ENCODE data around the gene OPRD1.

OPRD1 gene

GRCh38 chr1:28779751-28780408 is 32.1 kb upstream of the OPRD1 start:
- peaks cover 8% of the 10 kb centered on the region for H3K79me1 ChIP-seq (replicated peaks; ENCODE audit: low read length, poor library complexity, severe bottlenecking)
- H2AK5ac ChIP-seq (ENCODE audit: low read length, severe bottlenecking) = no peak overlapping the region
- no peak overlapping the region for H3K4me2 ChIP-seq (ENCODE audit: low read length, poor library complexity, severe bottlenecking)
- no peak overlapping the region for H3K4me3 ChIP-seq (ENCODE audit: insufficient read depth in 1 of 2, low read depth in 1 of 2, low read length in 2 of 2)
- no peak overlapping the region for H4K8ac ChIP-seq (ENCODE audit: low read length)
- H3K14ac ChIP-seq (ENCODE audit: low read length in 2 of 2) = no peak overlapping the region
- no peak overlapping the region for H2BK12ac ChIP-seq (ENCODE audit: low read length in 2 of 2)
- no peak for DNase-seq
- no peaks in the 10 kb centered on the region for H3K4me1 ChIP-seq (ENCODE audit: control insufficient read depth, insufficient read depth, low read depth, low read length)
- H2BK15ac ChIP-seq (ENCODE audit: low read depth, poor library complexity, severe bottlenecking) = no peak overlapping the region
- no peak overlapping the region for H4K91ac ChIP-seq (ENCODE audit: low read length)
- H3K23ac ChIP-seq (ENCODE audit: low read length in 2 of 2) = no peak overlapping the region
- no peaks in the 10 kb centered on the region for H3K27me3 ChIP-seq (ENCODE audit: control insufficient read depth in 1 of 2, insufficient read depth in 1 of 2, low read length in 2 of 2)
- H2AFZ ChIP-seq (ENCODE audit: low read depth, low read length) = no peak overlapping the region
- WGBS = 97% methylated on average over 5 of the region's 6 CpGs
- no peak overlapping the region for H3K9ac ChIP-seq (ENCODE audit: low read length)
- no peak overlapping the region for H3K4ac ChIP-seq (ENCODE audit: low read depth in 1 of 2, low read length in 2 of 2)
- H3K27ac ChIP-seq (ENCODE audit: low read length, poor library complexity, severe bottlenecking) = no peak overlapping the region
- no peaks in the 10 kb centered on the region for H3K9me3 ChIP-seq (ENCODE audit: control insufficient read depth, low read length)
- H3K18ac ChIP-seq (ENCODE audit: low read depth in 1 of 2, low read length in 2 of 2) = no peak overlapping the region
- H3K36me3 ChIP-seq (ENCODE audit: control insufficient read depth in 1 of 2, insufficient read depth in 2 of 2, low read depth in 1 of 2, low read length in 2 of 2) = peaks cover 0 to 14% of the 10 kb centered on the region in 2 experiments
- no peak overlapping the region for H2BK5ac ChIP-seq (ENCODE audit: low read depth, low read length, poor library complexity, severe bottlenecking)
- no peak overlapping the region for H2BK120ac ChIP-seq (ENCODE audit: low read depth, low read length)

- Histone ChIP-seq H3K27me3 (ENCODE audit: control insufficient read depth in 1 of 2, insufficient read depth in 1 of 2, low read length in 2 of 2) (no peaks in the 10 kb centered on the region), H2AFZ (ENCODE audit: low read depth, low read length) (no peak overlapping the region), H3K4me3 (ENCODE audit: insufficient read depth in 1 of 2, low read depth in 1 of 2, low read length in 2 of 2) (no peak overlapping the region), H3K4ac (ENCODE audit: low read depth in 1 of 2, low read length in 2 of 2) (no peak overlapping the region), H3K23ac (ENCODE audit: low read length in 2 of 2) (no peak overlapping the region), H3K36me3 (ENCODE audit: control insufficient read depth in 1 of 2, insufficient read depth in 2 of 2, low read depth in 1 of 2, low read length in 2 of 2) (peaks cover 0 to 1% of the 10 kb centered on the region in 2 experiments), H2BK12ac (ENCODE audit: low read length in 2 of 2) (no peak overlapping the region), H2BK15ac (ENCODE audit: low read depth, poor library complexity, severe bottlenecking) (no peak overlapping the region), H2BK120ac (ENCODE audit: low read depth, low read length) (no peak overlapping the region), H3K27ac (ENCODE audit: low read length, poor library complexity, severe bottlenecking) (no peak overlapping the region), H3K9ac (ENCODE audit: low read length) (no peak overlapping the region), H4K8ac (ENCODE audit: low read length) (no peak overlapping the region), H2AK5ac (ENCODE audit: low read length, severe bottlenecking) (no peak overlapping the region), H4K91ac (ENCODE audit: low read length) (no peak overlapping the region), H3K14ac (ENCODE audit: low read length in 2 of 2) (no peak overlapping the region), H3K4me1 (ENCODE audit: control insufficient read depth, insufficient read depth, low read depth, low read length) (no peaks in the 10 kb centered on the region), H2BK5ac (ENCODE audit: low read depth, low read length, poor library complexity, severe bottlenecking) (no peak overlapping the region), H3K9me3 (ENCODE audit: control insufficient read depth, low read length) (no peaks in the 10 kb centered on the region), H3K4me2 (ENCODE audit: low read length, poor library complexity, severe bottlenecking) (no peak overlapping the region), H3K79me1 (replicated peaks; ENCODE audit: low read length, poor library complexity, severe bottlenecking) (no peaks in the 10 kb centered on the region), H3K18ac (ENCODE audit: low read depth in 1 of 2, low read length in 2 of 2) (no peak overlapping the region)
- WGBS = 85% methylated on average over 11 of the region's 11 CpGs
- DNase-seq = no peak
Observed at GRCh38 chr1:28781305-28781704, 30.7 kb upstream of the OPRD1 start.

DNA sequence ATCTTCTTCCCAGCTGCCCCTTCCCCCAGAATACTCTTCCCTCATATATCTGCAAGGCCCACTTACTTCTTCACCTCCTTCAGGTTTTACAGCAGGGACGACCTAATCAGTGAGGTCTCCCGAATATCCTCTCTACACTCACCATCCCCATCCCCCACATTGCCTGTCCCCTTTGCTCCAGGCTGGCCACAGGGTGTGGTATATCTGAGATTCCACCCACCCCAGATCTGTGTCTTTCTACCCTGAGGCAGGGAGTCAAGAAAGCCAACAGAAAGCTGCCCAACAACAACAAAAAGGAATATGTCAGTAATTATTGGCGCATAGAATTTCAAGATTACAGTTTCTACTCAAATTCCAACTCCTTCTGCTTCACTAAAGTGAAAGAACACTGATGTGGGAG is 30.0 kb upstream of the OPRD1 start:
- no peak overlapping the region for H3K18ac ChIP-seq (ENCODE audit: low read depth in 1 of 2, low read length in 2 of 2)
- no peak overlapping the region for H3K27ac ChIP-seq (ENCODE audit: low read length, poor library complexity, severe bottlenecking)
- no peak overlapping the region for H2BK15ac ChIP-seq (ENCODE audit: low read depth, poor library complexity, severe bottlenecking)
- no peak overlapping the region for H3K23ac ChIP-seq (ENCODE audit: low read length in 2 of 2)
- H3K4me3 ChIP-seq (ENCODE audit: insufficient read depth in 1 of 2, low read depth in 1 of 2, low read length in 2 of 2) = no peak overlapping the region
- H3K9me3 ChIP-seq (ENCODE audit: control insufficient read depth, low read length) = no peaks in the 10 kb centered on the region
- no peaks in the 10 kb centered on the region for H3K27me3 ChIP-seq (ENCODE audit: control insufficient read depth in 1 of 2, insufficient read depth in 1 of 2, low read length in 2 of 2)
- no peak for DNase-seq
- H3K14ac ChIP-seq (ENCODE audit: low read length in 2 of 2) = no peak overlapping the region
- H2BK12ac ChIP-seq (ENCODE audit: low read length in 2 of 2) = no peak overlapping the region
- no peak overlapping the region for H3K9ac ChIP-seq (ENCODE audit: low read length)
- no peak overlapping the region for H4K91ac ChIP-seq (ENCODE audit: low read length)
- no peaks in the 10 kb centered on the region for H3K79me1 ChIP-seq (replicated peaks; ENCODE audit: low read length, poor library complexity, severe bottlenecking)
- H3K4me2 ChIP-seq (ENCODE audit: low read length, poor library complexity, severe bottlenecking) = no peak overlapping the region
- no peak overlapping the region for H2BK120ac ChIP-seq (ENCODE audit: low read depth, low read length)
- H3K4ac ChIP-seq (ENCODE audit: low read depth in 1 of 2, low read length in 2 of 2) = no peak overlapping the region
- 79% methylated on average over 2 of the region's 3 CpGs for WGBS
- no peak overlapping the region for H2AK5ac ChIP-seq (ENCODE audit: low read length, severe bottlenecking)
- no peaks in the 10 kb centered on the region for H3K36me3 ChIP-seq (ENCODE audit: control insufficient read depth in 1 of 2, insufficient read depth in 2 of 2, low read depth in 1 of 2, low read length in 2 of 2)
- no peak overlapping the region for H2AFZ ChIP-seq (ENCODE audit: low read depth, low read length)
- H4K8ac ChIP-seq (ENCODE audit: low read length) = no peak overlapping the region
- no peaks in the 10 kb centered on the region for H3K4me1 ChIP-seq (ENCODE audit: control insufficient read depth, insufficient read depth, low read depth, low read length)
- no peak overlapping the region for H2BK5ac ChIP-seq (ENCODE audit: low read depth, low read length, poor library complexity, severe bottlenecking)

GRCh38 chr1:28783363-28783762 is 28.6 kb upstream of the OPRD1 start:
- H3K14ac ChIP-seq (ENCODE audit: low read length in 2 of 2) = no peak overlapping the region
- no peak overlapping the region for H2AK5ac ChIP-seq (ENCODE audit: low read length, severe bottlenecking)
- no peaks in the 10 kb centered on the region for H3K9me3 ChIP-seq (ENCODE audit: control insufficient read depth, low read length)
- no peak overlapping the region for H2BK15ac ChIP-seq (ENCODE audit: low read depth, poor library complexity, severe bottlenecking)
- H3K27me3 ChIP-seq (ENCODE audit: control insufficient read depth in 1 of 2, insufficient read depth in 1 of 2, low read length in 2 of 2) = no peaks in the 10 kb centered on the region
- H3K27ac ChIP-seq (ENCODE audit: low read length, poor library complexity, severe bottlenecking) = no peak overlapping the region
- no peak overlapping the region for H3K4me3 ChIP-seq (ENCODE audit: insufficient read depth in 1 of 2, low read depth in 1 of 2, low read length in 2 of 2)
- no peak overlapping the region for H3K4me2 ChIP-seq (ENCODE audit: low read length, poor library complexity, severe bottlenecking)
- H2BK120ac ChIP-seq (ENCODE audit: low read depth, low read length) = no peak overlapping the region
- no peak overlapping the region for H4K8ac ChIP-seq (ENCODE audit: low read length)
- no peak for DNase-seq
- no CpG with 5 or more reads among the region's 2 CpGs for WGBS
- no peak overlapping the region for H3K18ac ChIP-seq (ENCODE audit: low read depth in 1 of 2, low read length in 2 of 2)
- H3K4me1 ChIP-seq (ENCODE audit: control insufficient read depth, insufficient read depth, low read depth, low read length) = no peaks in the 10 kb centered on the region
- no peak overlapping the region for H4K91ac ChIP-seq (ENCODE audit: low read length)
- H3K79me1 ChIP-seq (replicated peaks; ENCODE audit: low read length, poor library complexity, severe bottlenecking) = no peaks in the 10 kb centered on the region
- H2BK5ac ChIP-seq (ENCODE audit: low read depth, low read length, poor library complexity, severe bottlenecking) = no peak overlapping the region
- H3K36me3 ChIP-seq (ENCODE audit: control insufficient read depth in 1 of 2, insufficient read depth in 2 of 2, low read depth in 1 of 2, low read length in 2 of 2) = no peaks in the 10 kb centered on the region
- no peak overlapping the region for H2AFZ ChIP-seq (ENCODE audit: low read depth, low read length)
- no peak overlapping the region for H3K9ac ChIP-seq (ENCODE audit: low read length)
- no peak overlapping the region for H3K23ac ChIP-seq (ENCODE audit: low read length in 2 of 2)
- no peak overlapping the region for H3K4ac ChIP-seq (ENCODE audit: low read depth in 1 of 2, low read length in 2 of 2)
- H2BK12ac ChIP-seq (ENCODE audit: low read length in 2 of 2) = no peak overlapping the region

Measured in mesenchymal stem cell (in vitro differentiated cells and primary cell).